ENCODE data around the gene RBBP8NL. TPM values are rescaled to one million over a fixed set of nuclear protein-coding genes. Genes with fewer than 3 reads are reported as not detected.

The RBBP8NL gene
- total and polyA plus RNA-seq, 2 experiments from 2014 or later, result 0.10 to 1.1 TPM

DNA sequence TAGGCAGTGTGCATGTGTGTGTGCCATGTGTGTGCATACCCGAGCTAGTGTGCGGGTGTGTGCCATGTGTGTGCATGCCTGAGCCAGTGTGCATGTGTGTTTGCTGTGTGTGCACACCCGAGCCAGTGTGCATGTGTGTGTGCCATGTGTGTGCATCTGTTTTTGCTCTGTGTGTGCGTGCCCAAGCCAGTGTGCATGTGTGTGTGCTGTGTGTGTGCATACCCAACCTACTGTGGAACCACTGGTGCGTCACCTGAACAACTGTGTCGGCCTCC is 5.7 kb downstream of the RBBP8NL start:
- peaks cover 14% of the 10 kb centered on the region for H3K4me1 Mint-ChIP-seq
- ATAC-seq (no peak), DNase-seq (ENCODE audit: low spot score) (no peak)
- no peaks in the 10 kb centered on the region for H3K9me2 ChIP-seq (ENCODE audit: insufficient read depth)
- H3K27me3 ChIP-seq (ENCODE audit: insufficient read depth), result no peaks in the 10 kb centered on the region
- no peaks in the 10 kb centered on the region for H3K36me3 ChIP-seq (ENCODE audit: insufficient read depth)
- no peak overlapping the region for H3K4me2 ChIP-seq
- no peaks in the 10 kb centered on the region for H3K36me3 Mint-ChIP-seq (ENCODE audit: low read depth)
- H3K79me2 ChIP-seq (replicated peaks; ENCODE audit: insufficient read depth), result no peaks in the 10 kb centered on the region
- H3K9me3 Mint-ChIP-seq, result no peaks in the 10 kb centered on the region
- H2AFZ ChIP-seq, result no peak overlapping the region
- no peak overlapping the region for H3K27ac Mint-ChIP-seq
- peaks cover 2% of the 10 kb centered on the region for H3K27me3 Mint-ChIP-seq (ENCODE audit: insufficient read depth, low read depth, poor library complexity)
- no peak overlapping the region for H3K4me3 ChIP-seq
- H3K4me1 ChIP-seq (ENCODE audit: insufficient read depth), result peaks cover 3% of the 10 kb centered on the region; the same call in 1 of the 2 replicates
- H3F3A ChIP-seq (replicated peaks; ENCODE audit: low read depth), result peaks cover 12% of the 10 kb centered on the region
- H4K20me1 ChIP-seq (replicated peaks; ENCODE audit: insufficient read depth), result no peaks in the 10 kb centered on the region
- TF ChIP-seq, protein P1, sequence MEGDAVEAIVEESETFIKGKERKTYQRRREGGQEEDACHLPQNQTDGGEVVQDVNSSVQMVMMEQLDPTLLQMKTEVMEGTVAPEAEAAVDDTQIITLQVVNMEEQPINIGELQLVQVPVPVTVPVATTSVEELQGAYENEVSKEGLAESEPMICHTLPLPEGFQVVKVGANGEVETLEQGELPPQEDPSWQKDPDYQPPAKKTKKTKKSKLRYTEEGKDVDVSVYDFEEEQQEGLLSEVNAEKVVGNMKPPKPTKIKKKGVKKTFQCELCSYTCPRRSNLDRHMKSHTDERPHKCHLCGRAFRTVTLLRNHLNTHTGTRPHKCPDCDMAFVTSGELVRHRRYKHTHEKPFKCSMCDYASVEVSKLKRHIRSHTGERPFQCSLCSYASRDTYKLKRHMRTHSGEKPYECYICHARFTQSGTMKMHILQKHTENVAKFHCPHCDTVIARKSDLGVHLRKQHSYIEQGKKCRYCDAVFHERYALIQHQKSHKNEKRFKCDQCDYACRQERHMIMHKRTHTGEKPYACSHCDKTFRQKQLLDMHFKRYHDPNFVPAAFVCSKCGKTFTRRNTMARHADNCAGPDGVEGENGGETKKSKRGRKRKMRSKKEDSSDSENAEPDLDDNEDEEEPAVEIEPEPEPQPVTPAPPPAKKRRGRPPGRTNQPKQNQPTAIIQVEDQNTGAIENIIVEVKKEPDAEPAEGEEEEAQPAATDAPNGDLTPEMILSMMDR (conservative IDR thresholded peaks at IDR 0.05; ENCODE audit: low read depth in 2 of 2), result no peak
- TF ChIP-seq ZNF462 (CRISPR knock-in tag; IDR thresholded peaks at IDR 0.05) (no peak), JUNB (IDR thresholded peaks at IDR 0.05; ENCODE audit: unreplicated experiment) (no peak), ZNF114 (CRISPR knock-in tag; IDR thresholded peaks at IDR 0.05) (no peak)
- H3K27ac ChIP-seq (ENCODE audit: low read depth), result no peak overlapping the region
- no peak overlapping the region for H3K4me3 Mint-ChIP-seq

Data from GM23338 (cell line).